ENCODE measurements around the gene CD101. TPM values are rescaled to one million over a fixed set of nuclear protein-coding genes. Genes with fewer than 3 reads are reported as not detected.

Gene CD101
- total RNA-seq, 2 experiments from 2014 or later = 2.5 to 3.2 TPM

DNA sequence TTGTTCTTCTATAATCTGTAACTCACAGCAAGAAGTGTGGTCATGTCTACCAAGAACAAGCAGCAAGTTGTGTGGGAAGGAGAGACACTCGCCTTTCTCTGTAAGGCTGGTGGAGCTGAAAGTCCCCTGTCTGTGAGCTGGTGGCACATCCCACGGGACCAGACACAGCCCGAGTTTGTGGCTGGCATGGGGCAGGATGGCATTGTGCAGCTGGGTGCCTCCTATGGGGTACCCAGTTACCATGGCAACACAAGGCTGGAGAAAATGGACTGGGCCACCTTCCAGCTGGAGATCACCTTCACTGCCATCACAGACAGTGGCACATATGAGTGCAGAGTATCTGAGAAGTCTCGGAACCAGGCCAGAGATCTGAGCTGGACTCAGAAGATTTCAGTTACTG, 15.5 kb downstream of the CD101 start:
- intact Hi-C loops (cut with micrococcal nuclease) = no loop called here
- no peak overlapping the region for H3K4me3 Mint-ChIP-seq
- TF ChIP-seq, protein P1, sequence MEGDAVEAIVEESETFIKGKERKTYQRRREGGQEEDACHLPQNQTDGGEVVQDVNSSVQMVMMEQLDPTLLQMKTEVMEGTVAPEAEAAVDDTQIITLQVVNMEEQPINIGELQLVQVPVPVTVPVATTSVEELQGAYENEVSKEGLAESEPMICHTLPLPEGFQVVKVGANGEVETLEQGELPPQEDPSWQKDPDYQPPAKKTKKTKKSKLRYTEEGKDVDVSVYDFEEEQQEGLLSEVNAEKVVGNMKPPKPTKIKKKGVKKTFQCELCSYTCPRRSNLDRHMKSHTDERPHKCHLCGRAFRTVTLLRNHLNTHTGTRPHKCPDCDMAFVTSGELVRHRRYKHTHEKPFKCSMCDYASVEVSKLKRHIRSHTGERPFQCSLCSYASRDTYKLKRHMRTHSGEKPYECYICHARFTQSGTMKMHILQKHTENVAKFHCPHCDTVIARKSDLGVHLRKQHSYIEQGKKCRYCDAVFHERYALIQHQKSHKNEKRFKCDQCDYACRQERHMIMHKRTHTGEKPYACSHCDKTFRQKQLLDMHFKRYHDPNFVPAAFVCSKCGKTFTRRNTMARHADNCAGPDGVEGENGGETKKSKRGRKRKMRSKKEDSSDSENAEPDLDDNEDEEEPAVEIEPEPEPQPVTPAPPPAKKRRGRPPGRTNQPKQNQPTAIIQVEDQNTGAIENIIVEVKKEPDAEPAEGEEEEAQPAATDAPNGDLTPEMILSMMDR (IDR thresholded peaks at IDR 0.05) = no peak
- peaks cover 32% of the 10 kb centered on the region for H3K4me1 Mint-ChIP-seq (ENCODE audit: low read depth)
- no peak for ATAC-seq
- DNase-seq = no peak
- no peaks in the 10 kb centered on the region for H3K27me3 Mint-ChIP-seq
- CTCF ChIA-PET = interaction anchor here (0.8 to 1.7 kb wide), 5 partner anchors 13 to 280 kb away, joined by 3 to 5 read pairs (median 4); no protein-coding TSS in a partner anchor
- no peaks in the 10 kb centered on the region for H3K9me3 Mint-ChIP-seq
- no peak overlapping the region for H3K27ac Mint-ChIP-seq
- POLR2A ChIA-PET = no interaction called here
- H3K36me3 Mint-ChIP-seq (ENCODE audit: low read depth) = no peaks in the 10 kb centered on the region

DNA sequence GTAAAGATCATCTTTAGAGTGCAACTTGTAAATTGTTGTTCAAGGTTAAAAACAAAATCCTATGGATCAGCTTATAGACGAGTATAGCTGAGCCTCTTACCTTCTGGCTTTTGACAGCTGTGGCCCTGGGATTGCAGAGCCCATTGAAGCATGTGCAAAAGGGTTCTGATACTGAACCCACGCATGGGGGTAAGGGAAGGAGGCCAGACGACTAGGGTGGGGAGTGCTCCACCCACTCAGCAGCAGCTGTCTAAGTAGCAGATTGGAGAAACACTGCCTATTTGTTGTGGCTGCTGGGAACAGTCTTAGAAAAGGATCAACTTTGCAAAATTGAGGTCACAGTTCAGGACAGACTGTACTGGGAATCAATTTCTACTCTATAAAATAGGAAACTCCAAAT, 16.1 kb downstream of the CD101 start:
- peak; percentile 43 for ATAC-seq
- H3K27me3 Mint-ChIP-seq = no peaks in the 10 kb centered on the region
- TF ChIP-seq, protein P1 (IDR thresholded peaks at IDR 0.05) = no peak
- intact Hi-C loops (cut with micrococcal nuclease) = no loop called here
- H3K9me3 Mint-ChIP-seq = no peaks in the 10 kb centered on the region
- no peaks in the 10 kb centered on the region for H3K36me3 Mint-ChIP-seq (ENCODE audit: low read depth)
- no peak for DNase-seq
- H3K4me3 Mint-ChIP-seq = no peak overlapping the region
- ChIA-PET CTCF (interaction anchor here (0.8 to 1.7 kb wide), 5 partner anchors 14 to 281 kb away, joined by 3 to 5 read pairs (median 4); no protein-coding TSS in a partner anchor), POLR2A (no interaction called here)
- peaks cover 32% of the 10 kb centered on the region for H3K4me1 Mint-ChIP-seq (ENCODE audit: low read depth)
- H3K27ac Mint-ChIP-seq = no peak overlapping the region

GRCh38 chr1:117020526-117021156, 19.1 kb downstream of the CD101 start:
- no peak for ATAC-seq

GRCh38 chr1:117022114-117022513, 20.6 kb downstream of the CD101 start:
- Mint-ChIP-seq H3K36me3 (ENCODE audit: low read depth) (no peaks in the 10 kb centered on the region), H3K9me3 (no peaks in the 10 kb centered on the region), H3K4me1 (ENCODE audit: low read depth) (peaks cover 13% of the 10 kb centered on the region), H3K27ac (no peak overlapping the region), H3K27me3 (no peaks in the 10 kb centered on the region), H3K4me3 (no peak overlapping the region)
- ATAC-seq (no peak), DNase-seq (no peak)
- intact Hi-C loops (cut with micrococcal nuclease) = no loop called here
- CTCF ChIA-PET = no interaction called here
- POLR2A ChIA-PET = interaction anchor here (1.2 kb wide), 1 partner anchor 20 kb away, joined by 4 read pairs; the partner anchor contains the start of gene CD101
- TF ChIP-seq, protein P1 (IDR thresholded peaks at IDR 0.05) = no peak

More at GRCh38 chr1:117020526-117021156, 19.1 kb downstream of the CD101 start:
- no peaks in the 10 kb centered on the region for H3K9me3 Mint-ChIP-seq
- intact Hi-C loops (cut with micrococcal nuclease) = no loop called here
- no peak overlapping the region for H3K4me3 Mint-ChIP-seq
- no peak for DNase-seq
- TF ChIP-seq, protein P1 (IDR thresholded peaks at IDR 0.05) = no peak
- H3K27ac Mint-ChIP-seq = no peak overlapping the region
- no peaks in the 10 kb centered on the region for H3K27me3 Mint-ChIP-seq
- H3K4me1 Mint-ChIP-seq (ENCODE audit: low read depth) = peaks cover 17% of the 10 kb centered on the region
- POLR2A ChIA-PET = no interaction called here
- CTCF ChIA-PET = no interaction called here
- H3K36me3 Mint-ChIP-seq (ENCODE audit: low read depth) = no peaks in the 10 kb centered on the region

- ATAC-seq (no peak), DNase-seq (no peak)
- Mint-ChIP-seq H3K9me3 (no peaks in the 10 kb centered on the region), H3K36me3 (ENCODE audit: low read depth) (no peaks in the 10 kb centered on the region), H3K27me3 (no peaks in the 10 kb centered on the region), H3K27ac (no peak overlapping the region), H3K4me3 (no peak overlapping the region), H3K4me1 (ENCODE audit: low read depth) (peaks cover 5% of the 10 kb centered on the region)
- TF ChIP-seq, protein P1 (IDR thresholded peaks at IDR 0.05) = no peak
- ChIA-PET POLR2A (no interaction called here), CTCF (interaction anchor here (1.4 kb wide), 1 partner anchor 91 kb away, joined by 4 read pairs; no protein-coding TSS in a partner anchor)
- intact Hi-C loops (cut with micrococcal nuclease) = no loop called here
Measured at GRCh38 chr1:117025568-117025967, 24.0 kb downstream of the CD101 start.
